HG02973 (cell line): ENCODE results near the gene EMP1.

Experiments used
- ATAC-seq: cut with Tn5 transposase; IDR thresholded peaks from one replicate; pipeline ENCODE4 v1.9.1; 2021; ENCODE audit warnings: moderate library complexity; ENCODE audit not compliant: unreplicated experiment

EMP1 gene

GRCh38 chr12:13171921-13172859, 24.3 kb upstream of the EMP1 start:
- no peak for ATAC-seq

DNA sequence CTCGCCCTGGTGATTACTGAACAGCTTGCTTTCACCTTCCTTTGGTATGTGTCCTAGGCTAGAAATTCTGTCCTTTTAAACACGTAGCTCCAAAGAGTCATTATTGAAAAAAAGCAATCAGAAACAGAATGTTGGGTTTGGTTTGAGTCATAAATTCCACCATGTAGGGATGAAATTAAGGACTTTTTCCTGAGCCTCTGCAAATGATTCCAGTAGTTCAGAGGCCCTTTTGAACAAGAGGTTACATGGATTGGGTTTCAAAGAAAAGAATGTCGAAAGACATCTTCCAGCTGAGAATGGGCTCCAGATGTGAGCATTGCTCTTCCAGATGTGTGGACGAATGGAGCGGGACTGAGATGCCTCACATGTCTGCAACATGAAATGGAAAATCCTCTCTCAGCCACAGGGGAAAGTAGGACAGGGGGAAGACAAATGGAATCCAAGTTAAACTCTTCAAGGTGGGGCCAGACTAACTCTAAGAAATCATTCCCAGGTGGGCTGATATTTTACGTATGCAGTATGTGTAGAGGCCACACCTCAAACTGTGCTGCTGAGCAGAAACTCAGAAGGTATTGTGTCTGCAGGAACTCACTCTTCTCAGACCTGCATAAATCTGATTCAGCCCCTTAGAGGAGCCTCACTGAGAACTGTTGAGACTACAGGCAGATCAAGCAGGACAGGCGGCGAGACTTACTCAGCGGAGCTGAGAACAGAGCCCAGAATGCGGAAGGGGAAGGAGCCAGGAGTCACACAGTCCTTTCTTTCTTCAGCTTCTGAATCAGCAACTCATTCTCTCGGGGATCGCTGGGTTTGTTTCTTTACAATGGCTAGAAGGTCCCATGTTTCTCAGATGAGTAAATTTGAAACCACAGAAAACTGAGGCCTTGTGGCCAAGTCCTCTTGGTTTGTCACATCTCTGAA, 23.3 kb upstream of the EMP1 start:
- ATAC-seq = peak; percentile 97

DNA sequence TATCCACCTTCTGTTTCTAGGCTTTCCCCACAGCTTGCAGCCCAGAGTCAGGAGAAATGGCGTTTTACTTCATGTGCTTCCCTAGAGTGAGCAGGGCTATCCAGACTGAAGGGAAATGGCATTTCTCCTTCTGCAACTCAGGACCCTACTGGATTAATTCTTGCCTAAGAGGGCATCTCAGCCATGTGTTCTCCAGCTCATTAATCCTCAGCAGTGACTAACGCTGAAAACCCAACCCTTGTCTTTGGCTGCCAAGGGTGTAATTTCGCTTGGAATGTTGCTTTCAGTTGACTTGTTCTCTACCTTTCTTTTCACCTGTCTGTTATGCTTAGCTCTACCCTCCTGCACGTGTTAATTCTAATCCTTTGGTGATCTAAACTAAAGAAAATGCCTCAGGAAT, 21.0 kb upstream of the EMP1 start:
- ATAC-seq = no peak

- no peak for ATAC-seq
Observed at GRCh38 chr12:13176256-13176655, 20.3 kb upstream of the EMP1 start.

- ATAC-seq = no peak
Observed at GRCh38 chr12:13177373-13177772, 19.2 kb upstream of the EMP1 start.

DNA sequence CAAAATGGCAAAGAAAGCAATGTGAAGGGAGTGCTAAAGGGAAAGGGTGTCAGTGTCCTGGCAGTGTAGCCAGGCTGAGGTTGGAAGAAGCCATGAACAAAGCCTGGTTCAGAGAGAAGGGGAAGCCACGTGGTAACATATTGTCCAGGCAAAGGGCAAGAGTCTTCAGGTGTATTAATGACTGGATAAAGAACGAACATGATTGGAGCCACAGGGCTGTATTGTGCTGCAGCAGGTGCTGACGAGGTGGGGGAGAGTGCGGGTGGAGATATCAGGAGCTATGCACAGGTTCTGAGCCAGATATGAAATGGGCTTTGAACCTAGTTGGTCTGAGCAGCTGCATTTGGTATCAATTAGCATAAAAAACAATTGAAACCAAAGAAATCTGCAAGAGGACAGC, 18.6 kb upstream of the EMP1 start:
- ATAC-seq = no peak

- ATAC-seq = no peak
Observed at GRCh38 chr12:13178568-13179210, 17.8 kb upstream of the EMP1 start.

DNA sequence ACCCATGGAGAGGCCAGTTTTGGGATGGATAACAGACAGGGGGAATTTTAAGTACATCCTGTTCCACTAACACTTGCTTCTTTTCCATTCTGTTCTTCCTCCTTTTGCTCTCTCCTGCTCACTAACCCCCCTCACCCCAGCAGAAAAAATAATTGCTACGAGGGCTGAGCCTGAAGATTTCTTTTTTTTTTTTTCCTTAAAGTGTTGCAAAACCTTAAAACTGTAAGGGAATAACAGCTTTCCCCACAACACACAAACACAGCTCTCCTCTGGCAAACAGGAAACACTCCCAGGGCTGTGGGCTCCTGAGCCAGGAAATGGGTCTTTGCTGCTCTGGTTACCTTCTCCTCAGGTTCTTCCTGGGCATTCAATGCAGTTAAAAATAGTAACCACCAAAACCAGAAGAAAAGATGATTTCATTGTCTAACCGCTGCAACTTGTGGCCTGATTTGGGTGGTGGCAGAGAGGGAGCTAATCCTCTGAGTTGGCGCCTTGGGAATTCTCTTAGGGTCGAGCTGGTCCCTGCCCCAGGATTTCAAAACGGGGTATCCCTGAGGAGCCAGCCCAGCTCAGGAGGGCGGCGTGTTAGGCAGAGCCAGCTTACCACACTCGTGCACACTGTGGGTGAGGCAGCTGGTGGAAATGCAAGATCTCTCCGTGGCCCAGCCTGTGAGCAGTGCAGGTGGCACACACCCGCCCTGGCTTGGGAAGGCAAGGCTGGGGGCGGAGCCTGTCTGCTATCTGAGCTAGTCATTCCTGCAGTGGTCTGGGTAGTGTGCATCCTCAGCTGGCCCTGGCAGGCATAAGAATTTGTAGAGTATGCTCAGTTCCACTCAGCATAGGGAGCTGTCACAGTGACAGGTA, 17.1 kb upstream of the EMP1 start:
- no peak for ATAC-seq

DNA sequence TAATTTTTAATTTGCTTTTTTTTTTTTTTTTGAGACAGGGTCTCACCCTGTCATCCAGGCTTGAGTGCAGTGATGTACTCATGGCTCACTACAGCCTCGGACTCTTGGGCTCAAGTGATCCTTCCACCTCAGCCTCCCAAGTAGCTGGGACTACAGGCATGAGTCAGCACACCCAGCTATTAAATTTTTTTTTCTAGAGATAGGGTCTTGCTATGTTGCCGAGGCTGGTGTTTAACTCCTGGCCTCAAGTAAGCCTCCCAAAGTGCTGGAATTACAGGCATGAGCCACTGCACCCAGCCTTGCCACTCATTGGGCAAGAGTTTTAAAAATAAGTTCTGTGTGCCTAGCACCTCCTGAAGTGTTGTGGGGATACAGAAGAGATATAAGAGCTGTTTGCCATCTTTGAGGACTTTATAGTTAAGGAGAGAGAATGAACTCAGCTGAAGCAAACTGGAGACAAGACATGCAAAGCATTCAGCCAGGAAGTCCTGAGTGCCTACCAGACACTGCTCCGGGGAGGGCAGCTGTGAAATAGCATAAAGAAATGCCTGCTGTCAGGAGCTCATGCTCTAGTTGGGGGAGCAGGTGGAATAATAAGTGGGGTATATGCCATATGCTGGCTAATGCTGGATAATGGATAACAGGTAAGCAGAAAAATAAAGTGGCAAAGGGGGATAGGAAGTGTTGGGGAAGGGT, 15.0 kb upstream of the EMP1 start:
- no peak for ATAC-seq

- no peak for ATAC-seq
Observed at GRCh38 chr12:13182881-13183280, 13.6 kb upstream of the EMP1 start.

DNA sequence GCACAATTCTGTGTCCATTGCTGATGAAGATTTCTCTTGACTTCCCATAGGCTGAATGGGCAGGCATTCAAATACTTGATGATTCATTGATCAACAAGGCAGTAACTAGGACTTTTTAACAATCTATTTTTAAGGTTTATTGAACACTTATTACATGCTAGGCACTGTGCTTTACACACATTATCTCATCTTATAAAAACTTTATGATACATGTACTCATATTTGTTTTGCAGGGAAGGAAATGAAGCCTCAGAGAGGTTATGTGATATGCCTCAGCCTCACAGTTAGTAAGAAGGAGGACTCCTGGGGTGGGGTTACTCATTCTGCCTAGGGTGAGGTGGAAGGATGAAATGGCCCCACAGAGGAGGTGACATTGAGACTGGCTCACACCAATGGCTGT, 12.9 kb upstream of the EMP1 start:
- ATAC-seq = no peak

GRCh38 chr12:13186302-13186701, 10.2 kb upstream of the EMP1 start:
- ATAC-seq = no peak

- ATAC-seq = no peak
Observed at GRCh38 chr12:13187399-13187798, 9.1 kb upstream of the EMP1 start.

GRCh38 chr12:13189264-13189663, 7.3 kb upstream of the EMP1 start:
- no peak for ATAC-seq

DNA sequence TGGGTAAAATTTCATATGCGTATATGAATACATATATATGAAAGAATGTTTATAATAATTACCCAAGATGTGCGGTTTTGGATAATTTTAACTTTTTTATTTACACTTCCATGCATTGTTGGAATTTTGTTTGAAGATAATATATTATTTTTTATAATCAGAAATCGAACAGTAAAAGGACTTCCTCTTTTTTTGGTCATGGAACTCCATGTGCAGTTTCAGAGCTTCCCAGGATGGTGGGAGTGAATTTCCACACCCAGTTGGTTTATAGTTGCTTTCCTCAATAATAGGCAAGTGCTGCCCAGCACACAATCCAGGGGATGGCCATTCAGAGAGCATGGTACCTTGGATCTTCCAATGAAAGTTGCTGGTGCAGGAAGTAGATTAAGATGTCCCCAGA, 6.3 kb upstream of the EMP1 start:
- ATAC-seq = no peak

DNA sequence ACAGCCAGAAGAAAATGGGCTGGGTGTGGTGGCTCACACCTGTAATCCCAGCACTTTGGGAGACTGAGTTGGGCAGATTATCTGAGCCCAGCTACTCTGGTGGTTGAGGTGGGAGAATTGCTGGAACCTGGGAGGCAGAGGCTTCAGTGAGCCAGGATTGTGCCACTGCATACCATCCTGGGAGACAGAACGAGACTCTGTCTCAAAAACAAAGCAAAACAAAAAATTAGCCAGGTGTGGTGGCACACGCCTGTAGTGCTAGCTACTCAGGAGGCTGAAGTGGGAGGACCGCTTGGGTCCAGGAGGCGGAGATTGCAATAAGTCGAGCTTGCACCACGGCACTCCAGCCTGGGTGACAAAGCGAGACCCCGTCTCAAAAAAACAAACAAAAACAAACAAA, 3.8 kb upstream of the EMP1 start:
- no peak for ATAC-seq

- no peak for ATAC-seq
Observed at GRCh38 chr12:13193505-13194231, 2.9 kb upstream of the EMP1 start.

DNA sequence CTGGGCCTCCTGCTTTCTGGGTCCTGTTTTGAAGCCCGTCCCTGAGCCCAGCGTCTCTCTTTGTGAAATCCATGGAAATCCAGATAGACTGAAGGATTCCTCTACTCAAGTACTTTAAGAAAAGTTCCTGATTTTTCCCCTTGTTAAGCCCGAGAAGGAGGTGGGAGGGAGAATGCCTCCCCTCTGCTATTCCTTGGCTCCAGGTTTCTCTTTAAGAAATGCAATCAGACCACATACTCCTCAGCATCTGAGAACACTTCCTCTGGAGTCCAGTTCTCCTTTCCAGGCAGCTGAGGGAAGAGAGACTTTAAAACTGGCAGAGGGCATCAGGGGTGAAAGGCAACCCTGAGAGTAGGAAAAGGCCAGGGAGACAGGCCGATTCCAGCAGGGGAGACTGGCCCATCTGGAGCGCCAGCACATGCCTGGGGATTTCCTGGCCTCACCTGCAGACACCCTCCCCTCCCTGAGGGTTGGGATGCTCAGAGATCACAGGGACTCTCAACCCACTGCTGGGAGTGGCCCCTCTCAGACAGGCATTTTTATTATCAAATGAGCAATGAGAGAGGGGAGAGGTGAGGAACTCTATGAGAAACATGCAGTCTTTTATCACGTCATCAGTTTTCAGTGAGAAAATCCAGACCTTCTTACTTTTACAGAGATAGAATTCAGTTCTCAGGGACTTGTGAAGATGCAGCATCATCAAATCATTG, 2.0 kb upstream of the EMP1 start:
- ATAC-seq = no peak

GRCh38 chr12:13195250-13195649, 1.3 kb upstream of the EMP1 start:
- no peak for ATAC-seq
